Activated naive CD8-positive, alpha-beta T cell treated with anti-CD3 and anti-CD28 coated beads for 36 hours (primary cell): ENCODE measurements around the gene KIRREL3. TPM values are rescaled to one million over a fixed set of nuclear protein-coding genes. Genes with fewer than 3 reads are reported as not detected.
"Not testable (repeated sequence)": the region's sequence is repeated elsewhere in the genome, so short reads cannot be mapped to it uniquely, and the experiment has no call there.

Experiments used
- DNase-seq: peaks from one replicate; pipeline ENCODE4 v3.0.0; 2021
- H3K27ac Mint-ChIP-seq: one replicate; pipeline ENCODE4 v1.8.0; 2022; ENCODE audit warnings: mild to moderate bottlenecking, moderate library complexity, mixed read lengths
- H3K27me3 Mint-ChIP-seq: one replicate; pipeline ENCODE4 v1.8.0; 2022; ENCODE audit warnings: mild to moderate bottlenecking, mixed read lengths
- H3K36me3 Mint-ChIP-seq: one replicate; pipeline ENCODE4 v1.8.0; 2021; ENCODE audit warnings: mild to moderate bottlenecking, mixed read lengths
- H3K4me1 Mint-ChIP-seq: one replicate; pipeline ENCODE4 v1.8.0; 2021; ENCODE audit warnings: mixed read lengths
- H3K4me3 Mint-ChIP-seq: one replicate; pipeline ENCODE4 v1.8.0; 2022; ENCODE audit warnings: mild to moderate bottlenecking, moderate library complexity, mixed read lengths
- H3K9me3 Mint-ChIP-seq: one replicate; pipeline ENCODE4 v1.8.0; 2022; ENCODE audit warnings: mixed read lengths
- total RNA-seq, 2 experiments: library from RNA; stranded (reverse); gene quantifications; one replicate each; pipeline ENCODE4 v1.2.3, GENCODE V29; 2021

The KIRREL3 gene
- total RNA-seq, 2 experiments from 2014 or later: not detected

DNA sequence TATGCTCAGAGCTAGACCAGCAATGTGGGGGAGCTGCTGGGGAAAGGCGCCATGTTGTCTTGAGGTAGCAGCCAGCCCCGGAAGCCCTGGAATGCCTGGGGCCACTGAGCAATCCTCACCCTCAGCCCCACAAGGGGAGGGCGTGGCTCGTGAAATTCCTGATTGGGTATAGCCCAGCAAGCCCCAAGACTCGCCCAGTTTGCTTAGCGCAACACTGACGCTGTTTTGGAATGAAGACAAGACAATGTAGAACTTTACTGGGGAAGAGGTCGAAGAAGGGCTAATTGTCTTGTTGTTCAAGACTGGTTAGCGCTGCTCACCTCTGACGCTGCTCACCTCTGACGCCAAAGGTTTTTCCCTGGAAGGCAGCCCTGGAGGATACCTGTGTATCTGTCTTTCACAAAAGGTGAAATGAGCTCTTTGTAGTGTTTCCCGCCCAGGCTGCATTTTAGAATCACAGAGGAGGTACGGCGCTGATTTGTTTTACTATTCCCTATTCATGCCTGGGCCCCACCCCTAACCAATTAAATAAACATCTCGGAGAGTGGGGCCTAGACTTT lies 597.5 kb downstream of the KIRREL3 start:
- peaks cover 3% of the 10 kb centered on the region for H3K36me3 Mint-ChIP-seq
- no peaks in the 10 kb centered on the region for H3K9me3 Mint-ChIP-seq
- no peak for DNase-seq
- no peak overlapping the region for H3K27ac Mint-ChIP-seq
- no peaks in the 10 kb centered on the region for H3K27me3 Mint-ChIP-seq
- H3K4me3 Mint-ChIP-seq: no peak overlapping the region
- no peaks in the 10 kb centered on the region for H3K4me1 Mint-ChIP-seq

DNA sequence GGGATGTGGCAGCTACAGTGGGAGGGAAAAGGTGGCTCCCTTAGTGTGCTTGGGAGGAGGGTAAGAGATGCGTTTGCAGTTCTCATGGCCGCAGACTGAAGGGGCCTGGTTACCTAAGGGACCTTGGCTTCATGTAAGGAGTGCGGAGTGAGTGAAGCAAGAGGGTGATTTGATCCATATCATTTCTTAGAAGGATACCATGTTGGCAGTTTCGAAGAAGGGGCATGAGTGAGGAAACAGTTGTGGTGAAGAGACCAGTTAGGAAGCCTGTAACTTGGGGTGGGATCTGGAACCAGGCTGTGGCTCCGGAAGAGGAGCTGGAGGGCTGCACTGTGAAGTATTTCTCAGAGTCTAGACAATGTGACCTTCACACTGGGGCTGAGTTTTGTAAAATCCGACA lies 600.1 kb downstream of the KIRREL3 start:
- Mint-ChIP-seq H3K27ac (no peak overlapping the region), H3K36me3 (peaks cover 3% of the 10 kb centered on the region), H3K9me3 (no peaks in the 10 kb centered on the region), H3K4me3 (no peak overlapping the region), H3K4me1 (peaks cover 2% of the 10 kb centered on the region), H3K27me3 (no peaks in the 10 kb centered on the region)
- no peak for DNase-seq

DNA sequence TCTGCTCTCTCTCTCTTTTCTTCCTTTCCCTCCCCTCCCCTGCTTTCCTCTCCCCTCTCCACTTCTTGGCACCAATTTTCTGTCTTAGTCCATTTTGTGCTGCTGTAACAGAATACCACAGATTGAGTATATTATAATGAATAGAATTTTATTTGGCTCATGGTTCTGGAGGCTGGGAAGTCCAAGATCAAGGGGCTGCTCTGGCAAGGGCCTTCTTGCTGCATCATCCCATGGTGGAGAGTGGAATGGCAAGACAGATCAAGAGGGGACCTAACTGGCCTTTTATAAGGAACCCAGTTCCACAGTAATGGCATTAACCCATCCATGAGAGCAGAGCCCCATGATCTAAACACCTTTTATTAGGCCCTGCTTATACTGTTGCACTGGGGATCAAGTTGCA lies 600.6 kb downstream of the KIRREL3 start:
- H3K36me3 Mint-ChIP-seq: peaks cover 3% of the 10 kb centered on the region
- H3K4me3 Mint-ChIP-seq: no peak overlapping the region
- H3K9me3 Mint-ChIP-seq: no peaks in the 10 kb centered on the region
- no peaks in the 10 kb centered on the region for H3K27me3 Mint-ChIP-seq
- H3K27ac Mint-ChIP-seq: no peak overlapping the region
- no peak for DNase-seq
- peaks cover 2% of the 10 kb centered on the region for H3K4me1 Mint-ChIP-seq

DNA sequence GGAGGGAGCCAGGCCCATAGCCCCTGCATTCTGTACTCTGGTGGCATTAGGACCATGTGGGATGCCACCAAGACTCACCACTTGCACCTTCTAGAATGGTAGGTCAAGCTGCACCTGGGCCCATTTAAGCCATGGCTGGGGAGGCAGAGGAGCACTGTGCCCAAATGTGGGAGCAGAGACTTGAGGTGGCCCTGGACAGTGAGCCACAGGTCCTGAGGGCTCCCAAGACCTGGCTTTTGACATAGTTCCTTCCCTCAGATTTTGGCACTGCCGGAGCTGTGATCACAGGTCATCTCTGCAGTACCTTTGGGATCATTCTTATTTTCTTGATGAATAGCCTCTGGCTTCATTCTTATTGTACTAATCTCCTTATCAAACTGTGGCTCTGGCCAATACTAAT lies 601.8 kb downstream of the KIRREL3 start:
- Mint-ChIP-seq H3K4me3 (no peak overlapping the region), H3K27ac (no peak overlapping the region), H3K4me1 (peaks cover 2% of the 10 kb centered on the region), H3K36me3 (peaks cover 3% of the 10 kb centered on the region), H3K27me3 (no peaks in the 10 kb centered on the region), H3K9me3 (no peaks in the 10 kb centered on the region)
- no peak for DNase-seq

DNA sequence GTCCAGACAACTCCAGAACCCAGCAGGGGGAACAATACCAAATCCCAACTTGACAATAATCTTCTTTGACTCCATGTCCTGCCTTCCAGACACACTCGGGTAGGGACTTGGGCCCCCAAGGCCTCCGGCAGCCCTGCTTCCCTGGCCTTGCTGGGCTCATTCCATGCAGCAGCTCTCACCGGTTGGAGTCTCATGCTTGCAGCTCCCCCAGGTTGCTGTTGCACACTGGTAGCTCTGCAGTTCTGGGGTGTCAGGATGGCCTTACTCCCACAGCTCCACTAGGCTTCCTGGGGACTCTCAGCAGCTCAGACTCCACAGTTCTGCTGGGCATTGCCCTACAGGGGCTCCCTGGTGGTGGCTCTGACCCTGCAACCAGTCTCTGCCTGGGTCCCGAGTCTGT lies 602.3 kb downstream of the KIRREL3 start:
- Mint-ChIP-seq H3K9me3 (no peaks in the 10 kb centered on the region), H3K27ac (no peak overlapping the region), H3K4me3 (no peak overlapping the region)

DNA sequence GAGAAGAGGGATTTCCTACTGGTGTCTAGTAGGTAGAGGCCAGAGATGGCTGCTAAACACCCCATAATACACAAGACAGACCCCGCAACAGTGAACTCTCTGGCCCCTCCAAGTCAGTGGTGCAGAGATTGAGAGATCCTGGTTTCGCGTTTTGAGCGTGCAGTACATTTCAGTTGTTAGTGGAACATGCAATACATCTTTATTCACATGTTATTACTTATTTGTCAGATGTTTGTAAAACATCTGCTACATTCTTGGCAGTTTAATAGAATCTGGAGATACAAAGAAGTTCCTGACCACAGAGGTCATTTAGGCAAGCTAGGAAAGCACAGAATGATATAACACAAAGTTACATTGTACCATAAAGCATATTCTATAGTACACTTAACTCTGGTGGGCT lies 603.6 kb downstream of the KIRREL3 start:
- Mint-ChIP-seq H3K4me1 (peaks cover 4% of the 10 kb centered on the region), H3K36me3 (peaks cover 3% of the 10 kb centered on the region), H3K27me3 (peaks cover 4% of the 10 kb centered on the region), H3K4me3 (no peak overlapping the region), H3K9me3 (no peaks in the 10 kb centered on the region), H3K27ac (no peak overlapping the region)
- DNase-seq: no peak

More for the DNA sequence above, 602.3 kb downstream of the KIRREL3 start:
- Mint-ChIP-seq H3K4me1 (peaks cover 2% of the 10 kb centered on the region), H3K36me3 (peaks cover 3% of the 10 kb centered on the region), H3K27me3 (peaks cover under 1% of the 10 kb centered on the region)
- no peak for DNase-seq

DNA sequence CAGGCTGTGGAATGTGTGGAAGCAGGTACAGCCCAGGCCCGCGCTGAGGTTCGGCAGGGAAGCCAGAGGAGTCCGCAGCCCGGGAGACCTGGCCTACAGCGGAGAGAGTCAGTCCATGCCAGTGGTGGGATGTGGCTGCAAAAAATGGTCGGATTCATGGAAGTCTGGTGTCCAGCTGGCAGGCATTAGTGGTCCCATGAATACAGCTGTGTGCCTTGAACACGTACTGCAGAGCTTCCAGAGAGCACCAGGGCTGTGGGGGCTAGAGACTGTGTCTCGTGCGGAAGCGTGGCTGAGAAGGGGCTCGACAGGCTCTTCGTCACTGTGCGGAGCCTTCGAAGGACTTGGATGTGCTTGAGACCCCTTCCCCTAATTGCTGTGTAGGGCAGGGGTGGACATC lies 604.3 kb downstream of the KIRREL3 start:
- H3K4me1 Mint-ChIP-seq, H3K27ac Mint-ChIP-seq, DNase-seq, H3K27me3 Mint-ChIP-seq, H3K4me3 Mint-ChIP-seq, H3K9me3 Mint-ChIP-seq, H3K36me3 Mint-ChIP-seq: not testable (repeated sequence)

DNA sequence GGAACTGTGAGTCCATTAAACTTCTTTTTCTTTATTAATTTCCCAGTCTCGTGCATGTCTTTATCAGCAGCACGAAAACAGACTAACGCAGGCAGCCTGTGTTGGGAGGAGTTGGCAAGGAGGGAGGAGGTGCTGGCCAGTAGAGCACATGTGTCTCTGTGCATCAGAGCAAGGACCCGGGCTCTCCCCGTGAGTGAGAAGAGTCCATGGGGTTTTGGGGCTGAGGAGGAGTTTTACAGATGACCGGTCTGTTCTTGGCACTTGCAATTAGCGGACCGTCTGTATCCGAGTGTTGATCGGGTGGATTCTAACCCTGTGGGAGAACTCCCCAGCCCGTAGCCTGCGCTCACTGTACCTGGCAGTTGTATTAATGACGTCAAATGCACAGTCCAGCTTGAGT lies 604.8 kb downstream of the KIRREL3 start:
- not testable (repeated sequence) for H3K36me3 Mint-ChIP-seq, H3K27ac Mint-ChIP-seq, H3K4me3 Mint-ChIP-seq, H3K9me3 Mint-ChIP-seq, H3K4me1 Mint-ChIP-seq, H3K27me3 Mint-ChIP-seq, DNase-seq

DNA sequence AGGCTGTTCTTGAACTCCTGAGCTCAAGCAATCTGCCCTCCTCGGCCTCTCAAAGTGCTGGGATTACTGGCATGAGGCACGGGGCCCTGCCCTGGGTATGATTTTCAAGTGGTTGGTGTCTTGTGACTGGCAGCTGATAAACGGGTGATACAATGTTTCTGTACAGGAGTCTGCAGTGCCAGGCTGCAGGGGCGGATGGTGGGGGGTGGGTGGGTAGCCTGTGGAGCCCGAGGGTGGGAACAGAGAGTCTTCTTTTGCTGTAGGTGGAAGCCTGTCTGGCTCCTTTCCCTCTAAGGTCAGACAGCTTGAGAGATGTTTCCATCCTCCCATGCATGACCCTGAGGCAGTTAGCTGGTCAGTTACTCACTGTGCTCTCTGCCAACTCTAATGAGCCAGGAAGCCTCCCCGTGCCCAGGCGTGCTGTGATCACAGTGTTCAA lies 605.9 kb downstream of the KIRREL3 start:
- not testable (repeated sequence) for H3K36me3 Mint-ChIP-seq, H3K4me3 Mint-ChIP-seq, H3K27ac Mint-ChIP-seq, DNase-seq, H3K9me3 Mint-ChIP-seq, H3K4me1 Mint-ChIP-seq, H3K27me3 Mint-ChIP-seq

DNA sequence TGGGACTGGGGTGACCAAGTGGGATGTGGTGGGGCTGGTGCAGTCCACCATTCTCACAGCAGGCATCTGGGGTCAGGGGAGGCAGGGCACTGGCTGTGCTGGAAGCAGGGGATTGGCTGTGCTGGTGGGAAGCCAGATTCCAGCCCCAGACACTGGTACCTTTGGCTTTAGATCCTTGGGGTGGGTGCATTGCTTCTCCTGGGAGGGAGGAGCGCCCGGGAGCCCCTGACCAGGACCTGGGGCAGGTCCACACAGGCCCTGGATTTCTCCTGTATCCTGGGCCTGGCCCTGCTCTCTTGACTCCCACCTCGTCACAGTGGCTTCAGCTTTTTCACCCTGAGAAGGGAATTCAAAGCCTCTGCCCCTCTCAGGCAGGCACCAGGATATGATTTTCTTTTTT lies 606.5 kb downstream of the KIRREL3 start:
- Mint-ChIP-seq H3K36me3 (no peaks in the 10 kb centered on the region), H3K4me1 (peaks cover 4% of the 10 kb centered on the region), H3K4me3 (no peak overlapping the region), H3K9me3 (no peaks in the 10 kb centered on the region), H3K27me3 (peaks cover 4% of the 10 kb centered on the region), H3K27ac (no peak overlapping the region)
- DNase-seq: no peak

DNA sequence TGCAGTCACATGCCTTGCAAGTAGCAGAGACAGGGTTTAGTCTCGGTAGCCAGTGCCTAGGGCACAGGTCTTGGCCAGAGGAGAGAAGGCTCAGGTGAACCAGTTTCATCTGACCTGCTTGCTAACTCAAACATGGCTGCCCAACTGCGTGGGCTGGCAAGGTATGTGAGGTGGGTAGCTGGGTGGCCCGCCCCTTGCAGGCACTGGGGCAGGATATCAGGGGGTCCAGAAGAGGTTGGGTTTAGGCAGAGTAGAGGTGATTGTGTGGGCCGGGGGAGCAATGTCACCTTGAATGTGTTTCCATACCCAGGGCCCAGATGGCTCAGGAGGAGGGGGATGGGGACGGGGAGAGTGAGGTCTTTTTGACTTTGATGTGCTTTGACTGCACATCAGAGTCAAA lies 607.4 kb downstream of the KIRREL3 start:
- Mint-ChIP-seq H3K27ac (no peak overlapping the region), H3K27me3 (peaks cover 4% of the 10 kb centered on the region)

DNA sequence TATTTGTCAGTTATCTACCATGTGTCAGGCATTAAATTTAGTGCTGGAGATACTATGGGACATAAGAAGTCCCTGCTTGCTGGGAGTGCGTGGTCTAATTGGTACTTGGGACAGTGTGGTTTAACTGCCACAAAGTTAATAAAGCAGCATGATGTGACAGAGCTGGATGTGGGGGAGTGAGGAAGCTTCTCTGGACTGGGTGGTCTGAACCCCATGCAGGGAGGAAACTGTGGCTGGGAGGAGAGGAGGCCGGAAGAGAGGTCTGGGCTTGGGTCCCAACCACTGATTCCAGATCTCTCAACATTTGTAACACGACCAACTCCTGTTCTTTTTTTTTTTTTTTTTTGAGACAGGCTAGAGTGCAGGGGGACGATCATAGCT lies 607.9 kb downstream of the KIRREL3 start:
- Mint-ChIP-seq H3K27me3 (peaks cover 4% of the 10 kb centered on the region), H3K27ac (no peak overlapping the region), H3K4me1 (peaks cover 4% of the 10 kb centered on the region), H3K9me3 (no peaks in the 10 kb centered on the region), H3K36me3 (no peaks in the 10 kb centered on the region), H3K4me3 (no peak overlapping the region)
- no peak for DNase-seq

More for the DNA sequence above, 607.4 kb downstream of the KIRREL3 start:
- H3K4me1 Mint-ChIP-seq: peaks cover 4% of the 10 kb centered on the region
- H3K9me3 Mint-ChIP-seq: no peaks in the 10 kb centered on the region
- H3K4me3 Mint-ChIP-seq: no peak overlapping the region
- no peak for DNase-seq
- H3K36me3 Mint-ChIP-seq: no peaks in the 10 kb centered on the region

DNA sequence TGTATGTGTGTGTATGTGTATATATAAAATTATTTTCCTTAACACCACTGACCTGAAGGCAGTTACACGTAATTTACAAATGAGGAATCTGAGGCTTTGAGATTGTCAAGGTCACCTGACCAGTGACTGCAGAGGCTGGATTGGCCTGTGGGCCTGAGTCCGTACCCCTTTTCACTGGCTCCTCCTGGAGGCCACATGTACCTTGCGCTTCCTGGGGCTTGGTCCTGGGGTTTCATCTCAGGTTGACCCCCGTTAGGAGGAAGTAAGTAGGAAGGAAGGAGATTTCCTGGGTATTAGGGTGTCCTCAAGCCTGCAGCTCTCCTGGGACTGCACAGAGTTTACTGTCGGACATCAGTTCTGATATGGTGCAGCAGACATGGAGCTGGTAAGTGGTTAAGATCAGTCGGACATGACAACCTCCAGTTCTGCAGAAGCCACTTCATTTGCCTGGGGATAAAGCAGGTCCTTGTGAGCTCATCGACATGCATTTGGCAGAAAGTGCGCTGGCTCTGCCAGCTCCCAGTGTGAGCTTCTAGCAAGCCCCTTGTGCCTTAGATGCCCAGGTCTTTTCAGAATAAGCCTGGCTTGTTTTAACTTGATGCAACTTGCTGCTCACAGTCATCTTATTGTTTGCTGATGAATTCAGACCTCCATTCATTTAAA lies 608.5 kb downstream of the KIRREL3 start:
- Mint-ChIP-seq H3K27ac (no peak overlapping the region), H3K9me3 (no peaks in the 10 kb centered on the region)
- no peak for DNase-seq

DNA sequence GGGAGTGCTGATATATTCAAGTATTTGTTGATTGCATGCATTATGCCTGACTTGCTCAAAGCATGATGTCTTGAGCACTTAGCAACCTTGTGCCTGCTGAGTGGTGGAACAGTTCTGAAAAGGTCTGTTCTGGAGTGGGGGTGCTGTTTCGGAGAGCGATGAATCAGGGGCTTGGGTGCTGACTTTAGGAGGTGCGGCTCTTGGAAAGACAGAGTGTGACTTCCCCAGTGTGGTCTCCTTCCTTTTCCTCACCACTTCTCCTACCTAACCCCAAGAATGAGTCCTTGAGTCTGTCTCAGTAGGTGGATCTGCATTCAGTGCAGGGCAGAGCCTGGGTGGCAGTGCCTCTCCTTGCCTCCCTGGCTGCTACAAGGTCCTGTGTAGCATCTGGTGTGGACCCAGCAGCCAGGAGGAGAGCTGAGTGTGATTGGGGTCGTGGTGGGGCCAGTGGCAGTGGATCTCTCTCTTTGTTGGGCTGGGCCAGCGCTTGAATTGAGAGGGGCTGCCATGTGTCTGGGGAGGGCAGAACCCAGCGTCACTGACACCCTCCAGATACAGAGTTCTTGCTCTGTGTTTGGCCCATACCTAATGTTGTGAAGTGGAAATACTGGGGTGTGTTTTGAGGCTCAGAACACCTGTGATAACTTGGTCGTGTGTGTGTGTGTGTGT lies 609.1 kb downstream of the KIRREL3 start:
- peaks cover 2% of the 10 kb centered on the region for H3K4me1 Mint-ChIP-seq
- H3K4me3 Mint-ChIP-seq: no peak overlapping the region
- no peaks in the 10 kb centered on the region for H3K9me3 Mint-ChIP-seq
- no peaks in the 10 kb centered on the region for H3K36me3 Mint-ChIP-seq
- H3K27ac Mint-ChIP-seq: no peak overlapping the region
- DNase-seq: no peak
- peaks cover 4% of the 10 kb centered on the region for H3K27me3 Mint-ChIP-seq

More for the DNA sequence above, 608.5 kb downstream of the KIRREL3 start:
- peaks cover 4% of the 10 kb centered on the region for H3K4me1 Mint-ChIP-seq
- no peaks in the 10 kb centered on the region for H3K36me3 Mint-ChIP-seq
- H3K27me3 Mint-ChIP-seq: peaks cover 4% of the 10 kb centered on the region
- H3K4me3 Mint-ChIP-seq: no peak overlapping the region

DNA sequence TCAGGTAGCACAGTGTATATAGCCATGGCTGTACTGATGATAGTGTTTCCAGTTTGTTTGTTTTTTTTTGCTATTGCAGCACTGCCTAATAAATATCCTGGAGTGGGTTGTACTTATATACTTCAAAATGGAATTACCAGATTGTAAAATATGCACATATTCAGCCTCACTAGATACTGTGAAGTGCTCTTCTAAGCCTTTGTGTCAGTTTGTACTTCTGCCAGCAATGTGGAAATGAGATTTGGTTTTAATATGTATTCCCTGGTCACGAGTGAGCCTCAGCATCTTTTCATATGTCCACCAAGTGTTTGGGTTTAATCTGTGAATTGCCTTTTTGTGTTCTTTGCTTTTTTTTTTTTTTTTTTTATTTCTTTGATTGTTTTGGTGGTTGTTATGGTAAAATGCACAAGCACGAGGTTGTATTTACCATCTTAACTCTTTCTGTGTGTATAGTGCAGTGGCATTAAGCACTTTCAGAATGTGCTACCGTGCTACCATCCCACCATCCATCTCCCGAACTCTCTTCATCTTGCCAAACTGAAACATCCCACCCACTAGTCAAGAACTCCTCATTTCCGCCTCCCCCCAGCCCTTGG lies 610.2 kb downstream of the KIRREL3 start:
- H3K9me3 Mint-ChIP-seq: no peaks in the 10 kb centered on the region
- peaks cover 4% of the 10 kb centered on the region for H3K4me1 Mint-ChIP-seq
- no peak overlapping the region for H3K27ac Mint-ChIP-seq
- H3K27me3 Mint-ChIP-seq: peaks cover 4% of the 10 kb centered on the region
- H3K36me3 Mint-ChIP-seq: no peaks in the 10 kb centered on the region
- no peak for DNase-seq
- H3K4me3 Mint-ChIP-seq: no peak overlapping the region
